Measurements from ENCODE around the gene MITF.

The MITF gene

DNA sequence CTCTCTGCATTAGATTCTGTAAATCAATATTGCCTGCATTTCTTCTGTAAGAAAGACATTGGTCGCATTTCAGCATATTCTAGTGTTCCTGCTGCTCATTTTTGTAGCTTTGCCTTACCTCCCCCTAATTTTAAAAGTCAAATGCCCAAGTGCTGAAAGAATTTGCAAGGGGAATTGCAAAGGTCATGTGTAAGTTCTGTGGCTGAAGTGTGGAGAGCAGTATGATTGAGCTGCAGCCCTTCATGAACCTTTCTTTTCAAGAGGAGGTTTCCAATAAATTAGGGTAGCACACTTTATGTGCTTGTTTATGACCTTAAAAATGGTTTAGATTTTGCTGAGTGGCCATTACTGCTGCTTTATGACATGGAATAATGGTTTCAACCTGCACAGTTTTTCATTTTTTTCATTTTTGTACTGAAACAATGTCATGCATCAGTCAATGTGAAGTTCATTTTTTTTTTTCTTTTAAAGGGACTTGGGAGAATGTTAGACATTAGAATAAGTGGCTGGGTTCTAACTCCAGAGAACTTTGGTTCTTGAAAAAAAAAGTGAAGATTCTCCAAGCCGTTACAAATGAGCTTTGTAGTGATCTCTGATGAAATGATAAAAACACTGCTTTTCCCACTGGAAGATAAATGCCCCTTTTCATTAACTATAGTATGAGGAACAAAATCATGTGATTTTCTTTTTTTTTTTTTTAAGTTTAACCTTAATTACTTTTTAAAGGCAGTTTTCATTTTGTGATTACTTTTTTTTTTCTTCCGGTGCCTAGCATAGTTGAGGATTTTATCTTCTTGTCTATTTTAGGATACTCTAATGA lies 99.6 kb downstream of the MITF start:
- DNase-seq (ENCODE audit: low read depth): no peak

DNA sequence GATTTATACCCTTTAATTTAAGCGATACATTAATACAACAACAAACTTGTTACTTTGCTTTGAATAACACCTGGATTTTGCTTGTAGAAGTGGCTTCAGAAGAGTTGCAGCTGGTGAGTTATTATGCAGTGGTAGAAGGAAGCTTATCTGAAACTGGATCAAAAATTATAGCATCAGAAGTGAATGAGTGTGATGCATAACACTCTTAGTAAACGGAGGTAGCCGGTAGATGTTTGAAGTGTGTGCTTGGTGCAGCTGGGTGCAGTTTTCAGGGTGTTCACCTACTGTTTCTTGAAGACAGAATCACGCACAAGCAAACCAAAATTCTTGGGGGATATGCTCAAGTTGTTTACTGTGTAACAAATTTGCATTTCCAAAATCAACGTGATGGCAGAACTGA lies 103.1 kb downstream of the MITF start:
- no peak for DNase-seq (ENCODE audit: low read depth)

DNA sequence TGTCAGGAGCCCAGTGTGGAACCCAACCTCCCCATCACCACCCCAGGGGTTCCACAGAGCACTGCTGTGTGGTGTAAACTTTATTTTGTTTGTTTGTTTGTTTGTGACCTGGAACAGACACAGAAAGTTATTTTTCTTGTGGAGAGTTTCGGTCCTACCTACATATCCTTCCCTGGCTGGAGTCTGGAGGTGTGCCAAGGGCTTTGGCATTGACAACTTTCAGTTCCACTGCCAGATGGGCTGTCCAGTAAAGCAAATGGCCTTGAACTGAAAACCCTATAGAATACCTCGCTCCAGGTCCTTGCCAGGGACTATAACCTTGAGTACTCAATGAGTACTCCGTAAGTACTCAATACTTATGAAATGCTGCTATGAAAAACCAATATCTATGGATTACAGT lies 103.5 kb downstream of the MITF start:
- DNase-seq (ENCODE audit: low read depth): no peak

DNA sequence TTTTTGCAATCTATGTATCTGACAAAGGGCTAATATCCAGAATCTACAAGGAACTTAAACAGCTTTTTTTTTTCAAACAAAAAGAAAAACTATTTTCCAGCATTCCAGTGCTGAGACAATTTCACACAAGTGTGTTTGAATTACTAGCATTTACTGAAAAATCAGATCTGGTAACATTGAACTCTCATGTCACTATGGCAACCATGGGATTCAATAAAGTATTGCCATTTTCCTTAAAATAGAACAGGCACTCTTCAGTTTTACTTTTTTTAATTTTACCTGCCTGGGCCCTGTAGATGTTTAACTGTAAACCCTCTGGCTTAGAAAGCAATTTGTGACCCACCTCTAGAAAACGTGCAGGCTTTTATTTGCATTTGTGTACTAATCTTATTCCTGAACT lies 105.4 kb downstream of the MITF start:
- DNase-seq (ENCODE audit: low read depth): no peak

DNA sequence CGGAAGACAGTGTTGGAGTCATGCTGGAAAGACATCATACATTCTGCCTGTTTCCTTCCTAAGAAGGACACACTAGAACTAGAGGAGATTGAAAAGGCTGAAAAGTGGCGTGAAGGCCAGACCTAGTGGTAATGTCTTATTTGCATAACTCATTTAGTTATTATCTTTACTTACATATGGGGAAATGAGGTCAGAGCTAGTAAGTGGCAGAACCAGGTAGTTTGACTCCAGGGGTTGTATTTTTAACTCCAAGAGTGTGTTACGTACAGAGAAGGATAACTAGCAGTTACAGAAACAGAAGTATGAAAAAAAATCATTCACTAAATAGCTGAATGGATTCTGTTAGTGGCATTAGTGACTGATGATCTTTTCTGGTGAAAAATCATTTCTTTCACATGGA lies 108.0 kb downstream of the MITF start:
- no peak for DNase-seq (ENCODE audit: low read depth)

DNA sequence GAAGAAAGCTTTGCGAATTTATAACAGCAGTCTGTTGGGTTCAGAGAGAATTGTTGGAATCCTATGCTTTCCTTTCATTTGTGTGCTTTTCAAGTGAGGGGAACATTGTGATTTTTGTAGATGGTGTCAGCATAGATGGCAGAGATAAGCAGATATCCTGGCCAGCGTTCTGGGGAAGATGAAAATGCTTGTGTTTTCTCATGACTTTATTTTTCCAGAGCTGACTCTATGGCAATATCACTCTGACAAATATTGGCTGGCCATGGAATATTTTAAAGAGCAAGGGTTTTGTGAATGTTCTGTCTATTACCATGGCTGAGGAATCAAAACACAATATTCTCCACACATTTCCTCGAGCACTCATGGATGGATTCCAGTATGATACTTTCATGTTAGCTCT lies 108.8 kb downstream of the MITF start:
- no peak for DNase-seq (ENCODE audit: low read depth)

DNA sequence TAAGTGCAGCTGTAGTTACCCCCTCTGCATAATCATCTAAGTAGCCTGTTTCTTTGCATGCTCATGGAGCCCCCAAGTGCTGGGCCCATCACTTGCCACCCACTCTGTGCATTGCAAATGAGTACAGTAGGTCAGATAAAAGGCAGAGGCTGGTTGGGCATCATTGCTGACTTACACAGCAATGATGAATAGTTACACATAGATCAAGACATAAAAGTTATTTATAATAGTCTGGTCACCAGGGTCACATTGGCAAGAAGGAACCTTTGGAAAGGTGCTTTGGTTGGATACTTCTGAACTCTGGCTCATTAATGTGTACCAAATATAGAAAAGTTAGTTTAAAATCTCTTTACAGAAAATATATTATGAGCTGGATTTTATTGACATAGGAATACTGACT lies 111.6 kb downstream of the MITF start:
- no peak for DNase-seq (ENCODE audit: low read depth)

DNA sequence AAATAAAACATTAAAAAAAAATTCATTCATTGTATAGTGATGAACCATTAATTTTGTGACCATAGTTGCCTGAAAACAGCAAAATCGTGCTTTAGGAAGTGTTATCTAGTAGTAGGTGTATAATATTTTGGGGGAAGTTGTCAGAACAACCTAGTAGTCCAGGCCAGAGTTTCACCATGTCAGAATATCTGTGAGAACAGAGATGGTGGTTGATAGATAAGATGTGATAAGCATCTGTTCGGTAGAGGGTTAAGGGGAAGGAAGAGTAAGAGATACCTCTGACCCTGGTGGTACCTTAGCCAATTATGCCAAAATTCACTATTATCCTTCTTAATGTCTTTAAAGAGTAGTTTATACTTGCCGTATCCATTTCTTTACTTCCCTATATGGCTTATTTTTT lies 113.8 kb downstream of the MITF start:
- DNase-seq (ENCODE audit: low read depth): no peak

DNA sequence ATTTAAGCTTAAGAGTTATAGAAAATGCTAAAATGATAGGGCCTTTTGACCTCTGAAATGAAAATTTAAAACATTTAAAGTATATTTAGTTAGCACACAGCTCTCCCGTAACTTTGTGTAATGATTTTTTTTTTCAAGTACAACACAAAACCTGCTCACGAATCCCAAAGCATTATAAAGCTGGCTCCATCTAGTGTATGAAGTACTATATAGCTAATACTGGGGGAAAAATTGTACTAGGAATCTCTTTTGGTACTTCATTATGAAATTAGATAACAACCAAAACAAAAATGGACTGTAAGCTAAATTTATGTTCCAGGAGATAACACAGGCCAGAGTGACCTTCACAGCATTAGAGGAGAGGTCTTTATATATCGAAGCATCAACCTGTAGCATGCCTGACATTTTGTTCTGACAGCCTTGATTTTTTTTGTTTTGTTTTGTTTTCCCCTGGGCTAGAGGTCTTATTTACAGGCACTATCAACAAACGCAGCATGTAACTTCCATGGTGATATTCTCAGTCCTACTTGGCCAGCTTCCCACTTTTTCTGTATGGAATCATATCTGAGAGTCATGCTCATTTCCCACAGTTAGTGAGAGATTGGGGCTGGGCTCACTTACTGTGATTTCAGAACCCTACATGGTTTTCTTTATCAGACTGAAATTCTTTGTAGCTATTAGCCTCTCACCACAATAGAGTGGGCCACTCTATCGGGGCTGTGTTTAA lies 116.3 kb downstream of the MITF start:
- DNase-seq (ENCODE audit: low read depth): no peak

DNA sequence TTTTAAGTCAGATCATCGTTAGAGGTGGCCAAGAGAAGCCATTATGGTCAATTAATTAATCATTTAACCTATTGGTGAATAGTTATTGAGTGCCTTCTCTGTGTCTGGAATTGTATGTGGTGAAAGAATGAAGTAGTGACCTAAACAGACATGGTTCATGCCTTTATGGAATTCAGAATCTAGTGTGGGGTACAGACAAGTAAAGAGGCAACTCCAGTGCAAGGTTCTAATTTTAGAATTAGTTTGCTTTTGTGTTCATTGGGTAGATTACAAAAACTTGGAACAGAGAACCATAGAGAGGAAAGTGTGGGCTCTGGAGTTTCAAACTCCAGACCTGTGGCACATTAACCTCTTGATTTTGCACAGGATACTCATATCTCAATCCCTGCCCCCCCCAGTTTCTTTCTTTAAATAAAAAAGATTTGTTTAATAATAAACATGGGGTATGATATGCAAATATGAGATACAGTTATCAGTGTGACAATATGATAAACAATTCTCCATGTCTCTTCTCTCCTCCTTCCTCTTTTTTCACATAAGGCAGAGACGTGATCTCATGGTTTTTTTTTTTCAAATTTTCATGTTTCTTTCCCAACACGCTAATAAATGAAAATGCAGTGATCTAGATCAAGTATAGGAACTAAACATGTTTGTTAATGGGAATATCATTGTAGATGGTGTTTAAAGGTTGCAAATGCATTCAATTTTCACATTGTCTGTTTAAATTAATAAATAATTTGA lies 117.9 kb downstream of the MITF start:
- DNase-seq (ENCODE audit: low read depth): no peak

DNA sequence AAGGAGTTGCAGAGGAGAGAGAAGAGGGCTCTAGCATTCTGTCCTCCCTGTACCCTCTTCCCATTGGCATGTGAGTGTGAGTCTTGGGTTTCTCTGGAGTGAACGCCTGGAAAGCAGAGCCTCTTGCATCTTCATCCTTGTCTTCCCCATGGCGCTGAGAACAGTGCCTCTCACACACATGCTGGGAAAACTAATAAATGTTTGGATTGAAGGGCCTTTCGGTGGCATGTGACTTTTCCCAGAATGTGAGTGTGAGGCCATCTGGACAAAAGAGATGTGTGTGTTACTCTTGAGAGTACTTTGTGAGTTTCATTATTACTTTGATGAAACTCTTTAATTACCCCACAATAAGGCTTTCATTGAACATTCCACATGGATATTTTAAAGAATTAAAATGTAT lies 122.3 kb downstream of the MITF start:
- DNase-seq (ENCODE audit: low read depth): no peak

DNA sequence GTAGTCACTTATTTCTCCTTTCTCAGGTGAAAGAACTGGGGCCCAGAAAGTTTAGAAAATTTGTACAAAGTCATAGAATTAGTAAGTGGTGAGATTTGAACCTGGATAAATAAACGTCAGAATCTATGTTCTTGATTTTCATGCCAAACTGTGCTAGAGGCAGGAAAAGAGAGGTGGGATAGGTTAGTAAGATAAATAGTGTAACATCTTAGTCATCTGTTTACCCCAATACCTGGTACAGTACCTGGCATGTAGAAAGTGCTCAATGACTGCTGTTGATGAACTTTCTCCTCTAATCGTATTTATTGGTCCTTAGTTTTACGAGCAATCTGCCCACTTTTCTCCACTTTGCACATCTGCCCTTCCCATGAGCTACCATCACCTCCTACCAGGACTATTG lies 124.9 kb downstream of the MITF start:
- DNase-seq (ENCODE audit: low read depth): no peak

DNA sequence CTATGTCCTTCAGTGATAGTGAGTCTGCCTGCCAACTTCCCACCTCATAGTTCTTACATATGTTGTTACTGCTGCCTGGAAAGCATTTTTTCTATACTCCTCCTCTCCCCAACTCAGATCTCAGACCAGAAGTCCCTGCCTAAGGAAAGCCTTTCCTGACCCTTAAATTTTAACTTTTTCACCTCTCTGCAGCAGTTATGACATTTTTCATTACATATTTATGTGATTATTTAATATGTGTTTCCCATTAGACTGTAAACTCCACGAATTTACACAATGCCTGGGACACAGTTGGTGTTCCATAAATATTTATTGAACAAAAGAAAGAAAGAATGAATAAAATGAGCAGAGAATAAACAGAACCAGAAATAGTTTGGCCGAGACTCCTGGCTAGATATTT lies 125.5 kb downstream of the MITF start:
- no peak for DNase-seq (ENCODE audit: low read depth)

DNA sequence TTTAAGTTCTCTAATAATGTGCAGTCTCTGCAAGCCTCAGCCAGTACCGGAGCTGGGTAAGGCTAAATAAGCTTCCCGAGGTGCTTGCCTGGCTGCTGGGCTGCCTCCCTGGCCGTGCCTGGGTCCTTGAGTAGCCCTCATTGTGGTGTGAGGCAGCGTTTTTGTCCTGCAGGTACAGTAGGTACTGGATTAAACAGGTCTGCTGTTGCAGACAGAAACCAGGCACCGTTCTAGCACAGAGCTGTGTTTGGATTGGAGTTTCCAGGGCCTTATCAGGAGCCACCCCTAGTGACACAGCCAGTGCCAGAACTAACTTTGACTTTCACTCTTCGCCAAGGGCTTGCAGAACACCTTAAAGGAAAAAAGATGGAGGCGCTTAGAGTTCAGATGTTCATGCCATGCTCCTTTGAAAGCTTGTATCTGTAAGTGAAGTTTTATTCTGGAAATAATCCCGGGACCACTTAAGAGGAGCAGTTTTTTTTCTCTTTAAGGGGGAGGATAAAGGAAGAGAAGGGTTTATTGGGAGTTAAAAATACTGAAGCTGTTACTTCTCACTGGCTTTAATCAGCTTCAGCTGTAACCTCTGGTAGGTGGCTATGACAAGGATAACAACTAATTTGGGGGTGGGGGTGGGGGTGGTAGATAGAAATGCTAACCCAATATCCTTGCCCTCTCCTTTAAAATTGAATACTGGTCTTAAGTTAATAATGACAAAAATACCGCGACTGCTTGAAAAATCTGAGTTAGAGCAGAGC lies 126.8 kb downstream of the MITF start:
- DNase-seq (ENCODE audit: low read depth): no peak

DNA sequence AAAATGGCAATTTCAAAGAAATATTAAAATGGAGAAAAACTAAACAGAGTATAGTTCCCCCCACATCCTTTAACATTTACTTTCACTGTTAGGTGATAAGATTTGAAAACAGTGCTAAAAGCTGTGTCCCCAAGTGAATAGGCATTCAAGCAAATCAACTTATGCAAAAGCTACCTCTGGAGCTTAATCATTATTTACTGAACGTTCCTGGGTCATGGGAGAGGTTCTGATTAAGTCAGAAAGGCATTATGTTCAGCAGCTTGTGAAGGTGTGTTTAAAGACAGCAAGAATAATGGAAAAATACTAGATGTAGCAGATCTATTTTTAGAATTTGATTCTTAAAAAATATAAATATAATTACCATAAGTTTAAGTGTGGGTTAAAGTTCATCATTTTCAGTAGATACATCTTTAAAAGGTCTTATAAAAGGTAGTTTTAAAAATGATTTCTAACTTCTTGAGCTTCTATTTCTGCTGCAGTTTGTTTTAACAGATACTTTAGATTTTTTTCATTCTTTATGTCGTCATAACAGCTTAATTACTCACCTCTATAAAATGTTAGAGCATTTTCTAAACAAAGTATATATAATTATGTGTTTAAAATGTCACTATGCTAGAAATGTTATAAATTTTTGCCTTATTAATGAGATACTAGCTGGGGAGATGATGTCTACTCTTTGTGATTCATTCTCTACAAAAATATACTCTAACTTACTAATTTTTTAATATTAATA lies 127.9 kb downstream of the MITF start:
- DNase-seq (ENCODE audit: low read depth): no peak

DNA sequence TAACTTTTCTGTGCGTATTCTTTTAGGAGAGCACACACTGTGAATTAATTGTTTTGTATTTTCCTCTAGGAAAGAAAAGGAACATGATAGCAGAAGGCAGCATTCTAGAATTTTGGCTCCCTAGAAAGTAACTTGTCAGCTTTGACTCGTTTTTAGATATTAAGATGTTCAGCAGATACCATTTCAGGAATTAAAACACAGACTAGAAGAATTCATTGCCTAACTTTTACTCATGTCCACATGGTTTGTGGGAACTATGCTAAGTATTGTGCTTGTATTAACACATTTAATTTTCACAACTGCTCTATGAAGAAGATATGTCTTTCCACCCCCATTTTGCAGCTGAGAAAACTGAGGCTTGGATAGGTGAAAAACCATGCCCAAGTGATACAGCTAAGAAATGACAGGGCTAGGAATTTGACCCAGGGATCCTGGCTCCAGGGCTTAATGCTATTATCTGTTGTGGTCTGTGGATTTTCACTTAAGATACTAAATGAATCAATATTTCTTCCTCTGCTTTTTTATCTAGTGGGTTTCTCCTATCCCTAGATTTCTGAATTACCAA lies 128.8 kb downstream of the MITF start:
- DNase-seq (ENCODE audit: low read depth): no peak

DNA sequence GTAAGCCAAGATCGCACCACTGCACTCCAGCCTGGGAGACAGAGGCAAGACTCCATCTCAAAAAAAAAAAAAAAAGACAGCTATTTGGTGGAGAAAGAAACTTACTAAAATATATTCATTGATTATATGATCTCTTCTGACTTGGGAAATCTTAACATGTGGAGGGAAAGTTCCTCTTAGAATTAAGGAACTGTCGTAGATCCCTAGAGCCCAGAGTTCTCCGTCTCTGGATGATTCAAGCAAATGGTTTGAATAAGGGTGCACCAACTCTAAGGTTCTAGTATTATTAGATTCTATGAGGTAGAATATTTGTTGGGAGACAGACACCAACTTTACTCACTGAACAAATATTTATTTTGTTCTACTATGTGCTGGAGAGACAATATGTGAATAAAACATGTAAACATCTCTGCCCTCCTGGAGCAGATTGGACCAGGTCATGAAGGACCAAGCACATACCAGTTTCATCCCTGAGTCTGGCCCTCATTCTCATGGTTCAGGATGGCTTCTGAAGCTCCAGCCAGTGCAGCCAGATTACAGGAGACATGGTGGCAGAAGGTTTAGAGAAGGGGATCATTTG lies 129.7 kb downstream of the MITF start:
- no peak for DNase-seq (ENCODE audit: low read depth)

DNA sequence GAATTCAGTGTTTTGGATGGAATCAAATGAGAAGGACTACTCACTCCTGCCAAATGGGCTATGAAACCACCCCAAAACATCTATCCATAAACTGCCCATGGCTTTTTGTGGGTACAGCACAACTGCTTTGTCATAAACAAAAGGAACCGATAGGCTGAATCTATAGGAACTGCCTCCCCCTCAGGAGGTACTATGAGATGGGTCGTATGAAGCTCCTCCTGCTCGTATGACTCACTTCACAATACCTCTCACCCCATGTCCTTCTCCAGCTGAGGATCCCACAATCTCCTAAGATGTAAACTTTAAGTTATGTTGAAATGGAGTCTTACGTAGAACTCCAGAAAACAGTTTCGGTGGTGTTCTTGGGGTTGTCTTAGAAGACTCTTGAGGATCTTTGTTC lies 130.4 kb downstream of the MITF start:
- no peak for DNase-seq (ENCODE audit: low read depth)

DNA sequence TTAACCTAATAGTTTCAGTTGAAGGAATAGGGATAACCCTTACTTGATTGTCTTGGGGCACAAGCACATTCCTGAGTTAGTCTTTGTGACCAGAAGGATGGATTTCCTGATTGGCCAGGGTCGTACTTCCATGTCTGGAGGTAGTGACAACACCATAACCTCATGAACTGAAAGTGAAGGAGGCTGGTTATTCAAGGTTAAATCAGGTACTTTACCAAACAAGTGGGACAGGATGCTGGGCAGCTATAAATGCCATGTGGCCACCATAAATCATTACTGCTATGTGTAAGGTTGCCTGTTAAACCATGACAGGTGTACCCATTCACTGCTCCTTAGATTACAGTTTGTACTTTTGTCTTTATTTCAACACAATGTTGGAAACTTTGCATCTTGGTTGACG lies 132.0 kb downstream of the MITF start:
- no peak for DNase-seq (ENCODE audit: low read depth)

DNA sequence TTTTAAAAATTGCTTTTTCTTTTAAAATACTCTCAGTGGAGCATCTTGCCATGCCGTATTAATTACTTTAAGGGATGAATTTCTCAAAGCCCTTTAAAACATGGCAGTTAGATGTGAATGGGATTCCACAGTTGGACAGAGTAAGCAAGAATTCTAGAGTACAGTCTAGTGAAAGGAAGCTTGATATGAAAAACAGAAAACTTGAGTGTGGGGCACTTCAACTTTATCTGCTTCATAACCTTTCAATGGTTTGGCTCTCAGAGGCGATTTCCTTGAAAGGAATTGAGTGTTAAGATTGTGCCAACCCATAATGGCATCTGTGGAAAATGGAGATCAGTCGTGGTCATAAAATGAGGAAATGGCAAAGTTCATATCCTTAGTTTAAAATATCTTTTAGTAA lies 132.6 kb downstream of the MITF start:
- DNase-seq (ENCODE audit: low read depth): no peak

DNA sequence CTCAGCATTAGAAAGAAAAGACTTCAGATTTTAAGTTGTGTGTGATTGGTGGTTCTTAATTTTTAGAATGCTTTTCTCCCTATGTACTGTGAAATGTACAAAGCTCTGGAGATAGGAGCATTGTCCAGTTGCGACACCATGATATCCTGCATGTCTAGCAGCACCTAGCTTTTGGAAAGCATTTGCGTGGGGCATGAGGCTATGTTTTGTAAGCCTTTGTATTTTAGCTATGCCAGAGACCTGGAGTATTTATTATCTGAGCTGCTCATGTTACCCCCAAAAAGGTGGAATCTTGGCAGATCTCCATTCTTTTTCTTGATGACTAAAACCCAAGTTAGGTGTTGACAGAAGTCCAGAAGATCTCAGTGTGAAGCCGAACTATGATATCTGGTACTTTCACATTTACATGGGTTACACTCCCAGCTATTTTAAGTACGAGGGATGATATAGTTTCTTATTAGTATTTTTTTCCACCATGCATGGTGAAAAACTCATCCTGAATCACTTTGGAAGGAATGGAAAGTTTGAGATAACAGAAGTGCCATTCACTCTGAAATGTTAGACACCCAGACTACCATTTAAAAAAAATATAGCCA lies 133.6 kb downstream of the MITF start:
- no peak for DNase-seq (ENCODE audit: low read depth)

Measured in activated T-cell treated with anti-CD3 and anti-CD28 coated beads for 1 hour (primary cell).